HepG2 (cell line): Measurements from ENCODE around the gene TRIM44. TPM values are rescaled to one million over a fixed set of nuclear protein-coding genes. Genes with fewer than 3 reads are reported as not detected.
A peak's percentile ranks its signal among the peaks of the same experiment; 100 is the strongest.

Source experiments
- ASH2L ChIP-seq: fragments of 300-600, 200-600 bp; sonication (generic); IDR thresholded peaks from 2 replicates; pipeline ENCODE4 v1.7.0; 2017; ENCODE audit warnings: low read depth, mild to moderate bottlenecking, moderate library complexity, mixed read lengths, low read length; ENCODE audit not compliant: insufficient read length
- GATA4 ChIP-seq: sonication (generic); IDR thresholded peaks from 2 replicates; pipeline ENCODE4 v1.6.1; 2016; ENCODE audit warnings: antibody characterized with exemption, low read depth, borderline replicate concordance
- KAT2B ChIP-seq: fragments of 150-350 bp; IDR thresholded peaks from 2 replicates; pipeline ENCODE4 v1.6.1; 2014; ENCODE audit warnings: low read depth, low read length, borderline replicate concordance
- NR3C1 ChIP-seq: sonication (generic); formaldehyde crosslinking; IDR thresholded peaks from 2 replicates; pipeline ENCODE4 v1.4.0; 2020; ENCODE audit warnings: missing genetic modification reagents
- PHF8 ChIP-seq: sonication (generic); formaldehyde crosslinking; IDR thresholded peaks from 2 replicates; pipeline ENCODE4 v1.5.0; 2020; ENCODE audit warnings: missing genetic modification reagents
- SIX1 ChIP-seq: sonication (generic); formaldehyde crosslinking; IDR thresholded peaks from 2 replicates; pipeline ENCODE4 v1.4.0; 2020; ENCODE audit warnings: missing genetic modification reagents, borderline replicate concordance
- SMAD3 ChIP-seq: sonication (generic); formaldehyde crosslinking; IDR thresholded peaks from 2 replicates; pipeline ENCODE4 v1.4.0; 2020; ENCODE audit warnings: missing genetic modification reagents
- ZNF124 ChIP-seq: sonication (generic); formaldehyde crosslinking; IDR thresholded peaks from 2 replicates; pipeline ENCODE4 v1.4.0; 2020; ENCODE audit warnings: missing genetic modification reagents
- ZNF274 ChIP-seq: sonication (generic); formaldehyde crosslinking; IDR thresholded peaks from 2 replicates; pipeline ENCODE4 v1.5.1; 2020; ENCODE audit warnings: mild to moderate bottlenecking, missing genetic modification reagents
- ZNF747 ChIP-seq: sonication (generic); formaldehyde crosslinking; IDR thresholded peaks from 2 replicates; pipeline ENCODE4 v1.8.1; 2023; ENCODE audit warnings: missing genetic modification reagents, mild to moderate bottlenecking, borderline replicate concordance
- polyA plus RNA-seq, 8 experiments: library from polyadenylated mRNA; depleted of rRNA in 3 of 8; stranded (reverse) in 7 of 8; unstranded in 1 of 8; fragments of >200 nt; fragmentation: Illumina TruSeq in 4 of 8; extraction: Trizol in 4 of 8; gene quantifications; 2 replicates each; pipeline versions ENCODE4 v1.2.1 to v1.2.3, GENCODE V29; 2011 to 2016; ENCODE audit warnings: low read depth in 4 of 8, missing spikeins in 1 of 8, mixed read lengths in 1 of 8; ENCODE audit not compliant: insufficient read depth in 1 of 8
- total RNA-seq, 5 experiments: library from RNA; depleted of rRNA; stranded (reverse); fragments of >200 nt; fragmentation: Illumina TruSeq; extraction: Trizol; gene quantifications; 2 replicates each; pipeline ENCODE4 v1.2.3, GENCODE V29; 2016; ENCODE audit warnings: low read depth in 1 of 5
- TF ChIP-seq, protein P1 (sequence below): sonication (generic); formaldehyde crosslinking; IDR thresholded peaks from 2 replicates; pipeline ENCODE4 v1.8.1; 2023; ENCODE audit warnings: mild to moderate bottlenecking, inconsistent platforms, moderate library complexity, missing genetic modification reagents, borderline replicate concordance
- TF ChIP-seq, protein P2 (sequence below): IDR thresholded peaks from 2 replicates; pipeline ENCODE4 v1.6.1; 2016; ENCODE audit warnings: low read depth
- TF ChIP-seq, protein P3 (sequence below): sonication (generic); formaldehyde crosslinking; IDR thresholded peaks from 2 replicates; pipeline ENCODE4 v1.4.0; 2020; ENCODE audit warnings: low read depth, missing genetic modification reagents
- TF ChIP-seq, protein P4 (sequence below): sonication (generic); formaldehyde crosslinking; IDR thresholded peaks from 2 replicates; pipeline ENCODE4 v1.4.0; 2020; ENCODE audit warnings: missing genetic modification reagents
- TF ChIP-seq, protein P5 (sequence below): sonication (generic); formaldehyde crosslinking; conservative IDR thresholded peaks from 2 replicates; pipeline ENCODE4 v1.4.0; 2020; ENCODE audit warnings: mild to moderate bottlenecking, missing genetic modification reagents, moderate library complexity

Gene TRIM44
- total and polyA plus RNA-seq, 2 of the 13 experiments (the other 11 are each of a cell fraction or from before 2014, with no cell fraction given), result 22.7 to 50.3 TPM

DNA sequence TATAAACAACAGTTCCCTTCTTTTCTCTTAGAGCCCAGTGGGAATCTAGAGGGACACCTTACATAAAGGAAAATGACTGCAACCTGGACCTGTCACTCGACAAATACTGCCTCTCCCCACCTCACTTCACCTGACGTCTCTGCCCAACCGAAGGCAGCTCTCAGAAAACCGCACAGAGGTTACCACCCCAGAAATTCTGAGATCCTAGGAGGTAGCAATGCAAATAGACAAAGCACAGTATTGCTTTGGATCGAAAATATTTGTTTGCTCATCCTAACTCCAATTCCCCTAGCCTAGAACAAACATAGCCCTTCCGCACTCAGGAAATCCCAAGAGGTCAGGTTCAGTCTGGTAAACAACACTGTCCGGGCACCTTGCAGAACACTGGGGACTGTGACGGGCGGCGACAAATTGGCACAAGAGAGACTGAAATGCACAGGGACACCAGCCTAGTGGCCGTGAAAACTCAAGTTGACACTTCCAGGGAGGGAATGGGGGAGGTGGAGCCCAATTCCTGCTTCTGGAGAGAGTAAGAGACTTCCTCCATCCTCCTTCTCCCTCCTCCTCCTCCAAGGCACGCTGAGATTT, 420 bp upstream of the TRIM44 start (continued):
- no peak for TF ChIP-seq ZNF274 (CRISPR knock-in tag)
- TF ChIP-seq SIX1, result peak; percentile 77; the same call in 1 of the 2 replicates
- TF ChIP-seq NR3C1, result no peak
- TF ChIP-seq KAT2B, result peak; percentile 30; the same call in 1 of the 2 replicates
- 0 out of 2 replicates have a peak, but pooled peaks have one; percentile 10 for TF ChIP-seq ZNF124 (CRISPR knock-in tag)
- no peak for TF ChIP-seq PHF8 (CRISPR knock-in tag)
- TF ChIP-seq GATA4, result peak; percentile 61; the same call in 1 of the 2 replicates
- TF ChIP-seq, protein P1, sequence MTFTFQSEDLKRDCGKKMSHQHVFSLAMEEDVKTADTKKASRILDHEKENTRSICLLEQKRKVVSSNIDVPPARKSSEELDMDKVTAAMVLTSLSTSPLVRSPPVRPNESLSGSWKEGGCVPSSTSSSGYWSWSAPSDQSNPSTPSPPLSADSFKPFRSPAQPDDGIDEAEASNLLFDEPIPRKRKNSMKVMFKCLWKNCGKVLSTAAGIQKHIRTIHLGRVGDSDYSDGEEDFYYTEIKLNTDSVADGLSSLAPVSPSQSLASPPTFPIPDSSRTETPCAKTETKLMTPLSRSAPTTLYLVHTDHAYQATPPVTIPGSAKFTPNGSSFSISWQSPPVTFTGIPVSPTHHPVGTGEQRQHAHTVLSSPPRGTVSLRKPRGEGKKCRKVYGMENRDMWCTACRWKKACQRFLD (CRISPR knock-in tag), result no peak
- TF ChIP-seq, protein P2, sequence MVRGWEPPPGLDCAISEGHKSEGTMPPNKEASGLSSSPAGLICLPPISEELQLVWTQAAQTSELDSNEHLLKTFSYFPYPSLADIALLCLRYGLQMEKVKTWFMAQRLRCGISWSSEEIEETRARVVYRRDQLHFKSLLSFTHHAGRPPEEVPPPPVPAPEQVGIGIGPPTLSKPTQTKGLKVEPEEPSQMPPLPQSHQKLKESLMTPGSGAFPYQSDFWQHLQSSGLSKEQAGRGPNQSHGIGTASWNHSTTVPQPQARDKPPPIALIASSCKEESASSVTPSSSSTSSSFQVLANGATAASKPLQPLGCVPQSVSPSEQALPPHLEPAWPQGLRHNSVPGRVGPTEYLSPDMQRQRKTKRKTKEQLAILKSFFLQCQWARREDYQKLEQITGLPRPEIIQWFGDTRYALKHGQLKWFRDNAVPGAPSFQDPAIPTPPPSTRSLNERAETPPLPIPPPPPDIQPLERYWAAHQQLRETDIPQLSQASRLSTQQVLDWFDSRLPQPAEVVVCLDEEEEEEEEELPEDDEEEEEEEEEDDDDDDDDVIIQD (CRISPR knock-in tag), result peak; percentile 95
- TF ChIP-seq, protein P3, sequence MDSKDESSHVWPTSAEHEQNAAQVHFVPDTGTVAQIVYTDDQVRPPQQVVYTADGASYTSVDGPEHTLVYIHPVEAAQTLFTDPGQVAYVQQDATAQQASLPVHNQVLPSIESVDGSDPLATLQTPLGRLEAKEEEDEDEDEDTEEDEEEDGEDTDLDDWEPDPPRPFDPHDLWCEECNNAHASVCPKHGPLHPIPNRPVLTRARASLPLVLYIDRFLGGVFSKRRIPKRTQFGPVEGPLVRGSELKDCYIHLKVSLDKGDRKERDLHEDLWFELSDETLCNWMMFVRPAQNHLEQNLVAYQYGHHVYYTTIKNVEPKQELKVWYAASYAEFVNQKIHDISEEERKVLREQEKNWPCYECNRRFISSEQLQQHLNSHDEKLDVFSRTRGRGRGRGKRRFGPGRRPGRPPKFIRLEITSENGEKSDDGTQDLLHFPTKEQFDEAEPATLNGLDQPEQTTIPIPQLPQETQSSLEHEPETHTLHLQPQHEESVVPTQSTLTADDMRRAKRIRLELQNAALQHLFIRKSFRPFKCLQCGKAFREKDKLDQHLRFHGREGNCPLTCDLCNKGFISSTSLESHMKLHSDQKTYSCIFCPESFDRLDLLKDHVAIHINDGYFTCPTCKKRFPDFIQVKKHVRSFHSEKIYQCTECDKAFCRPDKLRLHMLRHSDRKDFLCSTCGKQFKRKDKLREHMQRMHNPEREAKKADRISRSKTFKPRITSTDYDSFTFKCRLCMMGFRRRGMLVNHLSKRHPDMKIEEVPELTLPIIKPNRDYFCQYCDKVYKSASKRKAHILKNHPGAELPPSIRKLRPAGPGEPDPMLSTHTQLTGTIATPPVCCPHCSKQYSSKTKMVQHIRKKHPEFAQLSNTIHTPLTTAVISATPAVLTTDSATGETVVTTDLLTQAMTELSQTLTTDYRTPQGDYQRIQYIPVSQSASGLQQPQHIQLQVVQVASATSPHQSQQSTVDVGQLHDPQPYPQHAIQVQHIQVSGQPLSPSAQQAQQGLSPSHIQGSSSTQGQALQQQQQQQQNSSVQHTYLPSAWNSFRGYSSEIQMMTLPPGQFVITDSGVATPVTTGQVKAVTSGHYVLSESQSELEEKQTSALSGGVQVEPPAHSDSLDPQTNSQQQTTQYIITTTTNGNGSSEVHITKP (CRISPR knock-in tag), result peak; percentile 33; the same call in 1 of the 2 replicates
- peak; percentile 70 for TF ChIP-seq SMAD3 (CRISPR knock-in tag)
- TF ChIP-seq, protein P4, sequence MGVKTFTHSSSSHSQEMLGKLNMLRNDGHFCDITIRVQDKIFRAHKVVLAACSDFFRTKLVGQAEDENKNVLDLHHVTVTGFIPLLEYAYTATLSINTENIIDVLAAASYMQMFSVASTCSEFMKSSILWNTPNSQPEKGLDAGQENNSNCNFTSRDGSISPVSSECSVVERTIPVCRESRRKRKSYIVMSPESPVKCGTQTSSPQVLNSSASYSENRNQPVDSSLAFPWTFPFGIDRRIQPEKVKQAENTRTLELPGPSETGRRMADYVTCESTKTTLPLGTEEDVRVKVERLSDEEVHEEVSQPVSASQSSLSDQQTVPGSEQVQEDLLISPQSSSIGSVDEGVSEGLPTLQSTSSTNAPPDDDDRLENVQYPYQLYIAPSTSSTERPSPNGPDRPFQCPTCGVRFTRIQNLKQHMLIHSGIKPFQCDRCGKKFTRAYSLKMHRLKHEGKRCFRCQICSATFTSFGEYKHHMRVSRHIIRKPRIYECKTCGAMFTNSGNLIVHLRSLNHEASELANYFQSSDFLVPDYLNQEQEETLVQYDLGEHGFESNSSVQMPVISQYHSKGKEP, result no peak
- TF ChIP-seq, protein P5, sequence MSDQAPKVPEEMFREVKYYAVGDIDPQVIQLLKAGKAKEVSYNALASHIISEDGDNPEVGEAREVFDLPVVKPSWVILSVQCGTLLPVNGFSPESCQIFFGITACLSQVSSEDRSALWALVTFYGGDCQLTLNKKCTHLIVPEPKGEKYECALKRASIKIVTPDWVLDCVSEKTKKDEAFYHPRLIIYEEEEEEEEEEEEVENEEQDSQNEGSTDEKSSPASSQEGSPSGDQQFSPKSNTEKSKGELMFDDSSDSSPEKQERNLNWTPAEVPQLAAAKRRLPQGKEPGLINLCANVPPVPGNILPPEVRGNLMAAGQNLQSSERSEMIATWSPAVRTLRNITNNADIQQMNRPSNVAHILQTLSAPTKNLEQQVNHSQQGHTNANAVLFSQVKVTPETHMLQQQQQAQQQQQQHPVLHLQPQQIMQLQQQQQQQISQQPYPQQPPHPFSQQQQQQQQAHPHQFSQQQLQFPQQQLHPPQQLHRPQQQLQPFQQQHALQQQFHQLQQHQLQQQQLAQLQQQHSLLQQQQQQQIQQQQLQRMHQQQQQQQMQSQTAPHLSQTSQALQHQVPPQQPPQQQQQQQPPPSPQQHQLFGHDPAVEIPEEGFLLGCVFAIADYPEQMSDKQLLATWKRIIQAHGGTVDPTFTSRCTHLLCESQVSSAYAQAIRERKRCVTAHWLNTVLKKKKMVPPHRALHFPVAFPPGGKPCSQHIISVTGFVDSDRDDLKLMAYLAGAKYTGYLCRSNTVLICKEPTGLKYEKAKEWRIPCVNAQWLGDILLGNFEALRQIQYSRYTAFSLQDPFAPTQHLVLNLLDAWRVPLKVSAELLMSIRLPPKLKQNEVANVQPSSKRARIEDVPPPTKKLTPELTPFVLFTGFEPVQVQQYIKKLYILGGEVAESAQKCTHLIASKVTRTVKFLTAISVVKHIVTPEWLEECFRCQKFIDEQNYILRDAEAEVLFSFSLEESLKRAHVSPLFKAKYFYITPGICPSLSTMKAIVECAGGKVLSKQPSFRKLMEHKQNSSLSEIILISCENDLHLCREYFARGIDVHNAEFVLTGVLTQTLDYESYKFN, result peak; percentile 94
- no peak for TF ChIP-seq ZNF747
- TF ChIP-seq ASH2L, result no peak
